HG03095 (cell line): ENCODE data around the gene PIK3R6.

Experiments used
- ATAC-seq: cut with Tn5 transposase; IDR thresholded peaks from one replicate; pipeline ENCODE4 v1.9.1; 2021; ENCODE audit warnings: moderate library complexity; ENCODE audit not compliant: unreplicated experiment

The PIK3R6 gene

GRCh38 chr17:8867361-8867981 lies at the start of gene PIK3R6:
Gene PIK3R6, minus strand, starts transcription at chr17:8867674. Its CDS starts 17,880 bp downstream, at chr17:8849794.
- no peak for ATAC-seq

GRCh38 chr17:8916466-8916865 lies 49.0 kb upstream of the PIK3R6 start:
- ATAC-seq, result no peak

- no peak for ATAC-seq
Observed at GRCh38 chr17:8914554-8914953, 47.1 kb upstream of the PIK3R6 start.

GRCh38 chr17:8913879-8914278 lies 46.4 kb upstream of the PIK3R6 start:
- ATAC-seq, result no peak

- ATAC-seq, result no peak
Observed at GRCh38 chr17:8913091-8913490, 45.6 kb upstream of the PIK3R6 start.

GRCh38 chr17:8912084-8912981 lies 44.9 kb upstream of the PIK3R6 start:
- no peak for ATAC-seq

- ATAC-seq, result no peak
Observed at GRCh38 chr17:8910969-8911604, 43.6 kb upstream of the PIK3R6 start.

- ATAC-seq, result no peak
Observed at GRCh38 chr17:8909586-8910270, 42.3 kb upstream of the PIK3R6 start.

GRCh38 chr17:8905331-8905730 lies 37.9 kb upstream of the PIK3R6 start:
- no peak for ATAC-seq

- no peak for ATAC-seq
Observed at GRCh38 chr17:8904686-8905085, 37.2 kb upstream of the PIK3R6 start.

GRCh38 chr17:8904201-8904600 lies 36.7 kb upstream of the PIK3R6 start:
- ATAC-seq, result no peak

GRCh38 chr17:8900626-8901585 lies 33.4 kb upstream of the PIK3R6 start:
- peak; percentile 52 for ATAC-seq

- no peak for ATAC-seq
Observed at GRCh38 chr17:8900207-8900606, 32.7 kb upstream of the PIK3R6 start.

GRCh38 chr17:8898636-8899035 lies 31.2 kb upstream of the PIK3R6 start:
- no peak for ATAC-seq

GRCh38 chr17:8898126-8898525 lies 30.7 kb upstream of the PIK3R6 start:
- no peak for ATAC-seq

- ATAC-seq, result no peak
Observed at GRCh38 chr17:8896641-8897635, 29.5 kb upstream of the PIK3R6 start.

GRCh38 chr17:8896087-8896486 lies 28.6 kb upstream of the PIK3R6 start:
- ATAC-seq, result no peak

- ATAC-seq, result no peak
Observed at GRCh38 chr17:8894673-8895578, 27.5 kb upstream of the PIK3R6 start.
